GM19455 (cell line): ENCODE data around the gene ALOX5.
"Not testable (repeated sequence)": the region's sequence is repeated elsewhere in the genome, so short reads cannot be mapped to it uniquely, and the experiment has no call there.

Experiments
- ATAC-seq: cut with Tn5 transposase; IDR thresholded peaks from one replicate; pipeline ENCODE4 v1.9.1; 2021; ENCODE audit not compliant: unreplicated experiment

The ALOX5 gene

DNA sequence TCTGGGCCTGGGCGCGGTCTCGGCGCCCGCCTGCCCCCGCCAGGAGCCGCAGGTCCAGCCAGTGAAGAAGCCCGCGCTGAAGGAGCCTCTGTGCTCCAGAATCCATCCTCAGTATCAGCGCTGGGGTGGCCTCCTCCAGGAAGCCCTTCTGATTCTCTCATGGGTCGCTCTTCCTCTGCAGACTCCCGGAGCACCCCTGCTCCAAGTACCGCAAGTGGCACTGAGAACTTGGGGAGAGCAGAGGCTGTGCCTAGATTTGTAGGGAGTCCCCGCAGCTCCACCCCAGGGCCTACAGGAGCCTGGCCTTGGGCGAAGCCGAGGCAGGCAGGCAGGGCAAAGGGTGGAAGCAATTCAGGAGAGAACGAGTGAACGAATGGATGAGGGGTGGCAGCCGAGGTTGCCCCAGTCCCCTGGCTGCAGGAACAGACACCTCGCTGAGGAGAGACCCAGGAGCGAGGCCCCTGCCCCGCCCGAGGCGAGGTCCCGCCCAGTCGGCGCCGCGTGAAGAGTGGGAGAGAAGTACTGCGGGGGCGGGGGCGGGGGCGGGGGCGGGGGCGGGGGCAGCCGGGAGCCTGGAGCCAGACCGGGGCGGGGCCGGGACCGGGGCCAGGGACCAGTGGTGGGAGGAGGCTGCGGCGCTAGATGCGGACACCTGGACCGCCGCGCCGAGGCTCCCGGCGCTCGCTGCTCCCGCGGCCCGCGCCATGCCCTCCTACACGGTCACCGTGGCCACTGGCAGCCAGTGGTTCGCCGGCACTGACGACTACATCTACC, at the start of gene ALOX5:
Gene ALOX5, plus strand, starts transcription at position 641 of the 774 bp plus-strand sequence. Its CDS starts 64 bp downstream, at position 705.
- ATAC-seq = peak; percentile 47

DNA sequence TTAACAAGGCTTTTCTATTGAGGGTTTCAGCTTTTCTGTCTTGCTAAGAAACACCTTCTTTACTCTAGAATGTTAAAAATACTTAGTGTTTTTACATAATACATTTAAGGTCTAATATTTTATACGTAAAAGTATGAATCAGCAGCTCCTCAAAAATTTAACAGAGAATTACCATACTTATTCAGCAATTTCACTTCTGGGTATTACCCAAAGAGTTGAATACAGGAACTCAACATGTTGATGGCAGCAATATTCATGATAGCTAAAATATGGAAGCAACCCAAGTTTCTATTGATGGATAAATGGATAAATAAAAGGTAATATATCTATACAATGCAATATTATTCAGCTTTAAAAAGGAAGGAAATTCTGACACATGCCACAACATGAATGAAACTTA, 48.9 kb upstream of the ALOX5 start:
- no peak for ATAC-seq

DNA sequence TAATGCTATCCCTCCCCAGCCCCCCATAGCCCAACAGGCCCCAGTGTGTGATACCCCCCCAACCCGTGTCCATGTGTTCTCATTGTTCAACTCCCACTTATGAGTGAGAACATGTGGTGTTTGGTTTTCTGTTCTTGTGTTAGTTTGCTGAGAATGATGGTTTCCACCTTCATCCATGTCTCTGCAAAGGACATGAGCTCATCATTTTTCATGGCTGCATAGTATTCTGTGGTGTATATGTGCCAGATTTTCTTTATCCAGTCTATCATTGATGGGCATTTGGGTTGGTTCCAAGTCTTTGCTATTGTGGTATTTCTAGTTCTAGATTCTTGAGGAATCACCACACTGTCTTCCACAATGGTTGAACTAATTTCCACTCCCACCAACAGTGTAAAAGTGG, 47.2 kb upstream of the ALOX5 start:
- ATAC-seq = not testable (repeated sequence)

DNA sequence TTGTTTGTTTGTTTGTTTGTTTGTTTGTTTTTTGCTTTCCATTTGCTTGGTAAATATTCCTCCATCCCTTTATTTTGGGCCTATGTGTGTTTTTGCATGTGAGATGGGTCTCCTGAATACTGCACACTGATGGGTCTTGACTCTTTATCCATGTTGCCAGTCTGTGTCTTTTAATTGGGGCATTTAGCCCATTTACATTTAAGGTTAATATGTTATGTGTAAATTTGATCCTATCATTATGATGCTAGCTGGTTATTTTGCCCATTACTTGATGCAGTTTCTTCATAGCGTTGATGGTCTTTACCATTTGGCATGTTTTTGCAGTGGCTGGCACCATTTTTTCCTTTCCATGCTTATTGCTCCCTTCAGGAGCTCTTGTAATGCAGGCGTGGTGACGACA, 42.2 kb upstream of the ALOX5 start:
- ATAC-seq = not testable (repeated sequence)

DNA sequence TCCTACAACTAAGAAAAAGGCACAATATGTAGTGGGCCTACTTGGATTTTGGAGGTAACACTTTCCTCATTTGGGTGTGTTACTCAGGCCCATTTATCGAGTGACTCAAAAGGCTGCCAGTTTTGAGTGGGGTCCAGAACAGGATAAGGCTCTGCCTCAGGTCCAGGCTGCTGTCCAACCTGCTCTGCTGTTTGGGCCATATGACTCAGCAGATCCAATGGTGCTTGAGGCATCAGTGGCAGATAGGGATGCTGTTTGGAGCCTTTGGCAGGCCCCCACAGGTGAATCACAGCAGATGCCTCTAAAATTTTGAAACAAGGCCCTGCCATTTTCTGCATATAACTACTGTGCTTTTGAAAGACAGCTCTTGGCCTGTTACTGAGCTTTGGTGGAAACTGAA, 34.1 kb upstream of the ALOX5 start:
- ATAC-seq = no peak

DNA sequence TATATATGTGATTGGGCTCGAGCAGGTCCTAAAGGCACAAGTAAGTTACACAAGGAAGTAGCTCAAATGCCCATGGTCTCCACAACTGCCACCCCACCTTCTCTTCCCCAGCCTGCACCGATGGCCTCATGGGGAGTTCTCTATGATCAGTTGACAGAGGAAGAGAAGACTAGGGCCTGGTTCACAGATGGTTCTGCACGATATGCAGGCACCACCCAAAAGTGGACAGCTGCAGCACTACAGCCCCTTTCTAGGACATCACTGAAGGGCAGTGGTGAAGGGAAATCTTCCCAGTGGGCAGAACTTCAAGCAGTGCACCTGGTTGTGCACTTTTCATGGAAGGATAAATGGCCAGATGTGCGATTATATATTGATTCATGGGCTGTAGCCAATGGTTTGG, 33.6 kb upstream of the ALOX5 start:
- ATAC-seq = not testable (repeated sequence)

DNA sequence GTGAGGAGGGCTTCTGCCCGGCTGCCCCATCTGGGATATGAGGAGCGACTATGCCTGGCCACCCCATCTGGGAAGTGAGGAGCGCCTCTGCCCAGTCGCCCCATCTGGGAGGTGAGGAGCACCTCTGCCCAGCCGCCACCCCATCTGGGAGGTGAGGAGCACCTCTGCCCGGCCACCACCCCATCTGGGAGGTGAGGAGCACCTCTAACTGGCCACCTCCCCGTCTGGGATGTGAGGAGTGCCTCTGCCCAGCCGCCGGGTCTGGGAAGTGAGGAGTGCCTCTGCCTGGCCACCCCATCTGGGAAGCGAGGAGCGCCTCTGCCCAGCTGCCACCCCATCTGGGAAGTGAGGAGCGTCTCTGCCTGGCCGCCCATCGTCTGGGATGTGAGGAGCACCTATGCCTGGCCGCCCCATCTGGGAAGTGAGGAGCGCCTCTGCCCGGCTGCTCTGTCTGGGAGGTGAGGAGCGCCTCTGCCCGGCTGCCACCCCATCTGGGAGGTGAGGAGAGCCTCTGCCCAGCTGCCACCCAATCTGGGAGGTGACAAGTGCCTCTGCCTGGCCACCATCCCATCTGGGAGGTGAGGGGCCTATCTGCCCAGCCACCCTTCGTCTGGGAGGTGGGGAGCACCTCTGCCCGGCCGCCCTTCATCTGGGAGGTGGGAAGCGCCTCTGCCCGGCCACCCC, 27.2 kb upstream of the ALOX5 start:
- not testable (repeated sequence) for ATAC-seq

DNA sequence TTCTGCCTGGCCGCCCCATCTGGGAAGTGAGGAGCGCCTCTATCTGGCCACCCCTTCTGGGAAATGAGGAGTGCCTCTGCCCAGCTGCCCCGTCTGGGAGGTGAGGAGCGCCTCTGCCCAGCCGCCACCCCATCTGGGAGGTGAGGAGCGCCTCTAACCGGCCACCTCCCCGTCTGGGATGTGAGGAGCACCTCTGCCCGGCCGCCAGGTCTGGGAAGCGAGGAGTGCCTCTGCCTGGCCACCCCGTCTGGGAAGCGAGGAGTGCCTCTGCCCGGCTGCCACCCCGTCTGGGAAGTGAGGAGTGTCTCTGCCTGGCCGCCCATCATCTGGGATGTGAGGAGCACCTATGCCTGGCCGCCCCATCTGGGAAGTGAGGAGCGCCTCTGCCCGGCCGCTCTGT, 26.6 kb upstream of the ALOX5 start:
- ATAC-seq = not testable (repeated sequence)

DNA sequence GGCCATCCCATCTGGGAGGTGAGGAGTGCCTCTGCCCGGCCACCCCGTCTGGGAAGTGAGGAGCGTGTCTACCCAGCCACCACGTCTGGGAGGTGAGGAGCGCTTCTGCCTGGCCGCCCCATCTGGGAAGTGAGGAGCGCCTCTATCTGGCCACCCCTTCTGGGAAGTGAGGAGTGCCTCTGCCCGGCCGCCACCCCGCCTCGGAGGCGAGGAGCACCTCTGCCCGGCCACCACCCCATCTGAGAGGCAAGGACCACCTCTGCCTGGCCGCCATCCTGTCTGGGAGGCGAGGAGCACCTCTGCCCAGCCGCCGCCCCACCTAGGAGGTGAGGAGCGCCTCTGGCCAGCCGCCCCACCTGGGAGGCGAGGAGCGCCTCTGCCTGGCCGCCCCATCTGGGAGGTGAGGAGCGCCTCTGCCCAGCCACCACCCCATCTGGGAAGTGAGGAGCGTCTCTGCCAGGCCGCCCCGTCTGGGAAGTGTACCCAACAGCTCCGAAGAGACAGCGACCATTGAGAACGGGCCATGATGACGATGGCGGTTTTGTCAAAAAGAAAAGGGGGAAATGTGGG, 25.7 kb upstream of the ALOX5 start:
- not testable (repeated sequence) for ATAC-seq

DNA sequence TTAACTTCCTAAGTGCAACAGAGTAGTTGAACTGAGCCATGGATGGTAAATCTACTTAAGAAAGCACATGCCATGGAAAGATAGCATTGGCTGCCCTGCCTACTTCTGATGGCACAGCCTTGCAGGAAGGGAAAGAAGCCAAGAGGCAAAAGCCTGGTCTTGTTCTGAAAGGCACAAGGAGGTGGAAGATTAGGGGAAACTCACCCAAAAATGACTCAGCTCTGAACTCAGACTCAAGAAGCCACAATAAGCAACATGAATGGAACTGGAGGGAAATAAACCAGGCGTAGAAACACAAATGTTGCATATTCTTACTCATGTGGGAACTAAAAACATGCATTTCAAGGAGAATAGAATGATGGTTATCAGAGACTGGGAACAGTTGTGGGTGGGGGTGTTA, 20.8 kb upstream of the ALOX5 start:
- peak; percentile 52 for ATAC-seq

DNA sequence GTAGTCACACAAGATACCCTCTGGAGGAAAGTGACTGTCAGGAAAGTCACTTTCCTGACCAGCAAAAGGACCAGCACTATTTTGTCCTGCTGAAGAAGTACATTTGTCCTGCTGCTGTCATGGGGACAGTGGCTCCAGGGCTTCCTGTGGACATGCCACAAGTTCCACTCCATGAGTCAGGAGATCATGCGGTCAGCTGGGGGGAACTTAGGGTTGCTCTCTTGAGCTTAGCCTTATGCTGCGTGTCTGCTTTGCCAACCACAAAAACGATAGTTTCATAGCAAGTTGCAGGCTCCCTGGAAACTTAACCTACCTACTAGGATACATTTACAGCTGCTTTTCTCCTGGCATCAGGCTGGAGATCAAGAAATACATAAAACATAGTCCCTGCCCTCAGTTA, 19.8 kb upstream of the ALOX5 start:
- ATAC-seq = no peak

DNA sequence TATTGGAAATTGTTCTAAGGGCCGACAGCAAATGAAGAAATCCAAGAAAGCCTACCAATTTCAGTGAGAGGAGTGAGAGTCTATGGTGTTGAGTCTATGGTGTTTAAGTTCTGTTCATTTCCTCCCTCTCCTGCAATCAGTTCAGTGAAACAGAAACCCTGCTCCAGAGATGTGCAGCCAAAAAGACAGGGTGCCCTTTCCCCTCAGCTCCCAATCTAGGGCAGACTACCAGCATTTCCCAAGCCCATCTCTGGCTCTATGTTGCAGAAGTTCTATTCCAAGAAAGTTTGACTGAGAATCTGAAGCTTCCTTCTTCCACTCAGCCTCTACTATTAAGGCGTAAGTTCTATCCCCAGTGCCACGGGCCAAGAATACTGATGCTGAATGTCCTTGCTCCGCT, 18.5 kb upstream of the ALOX5 start:
- no peak for ATAC-seq

DNA sequence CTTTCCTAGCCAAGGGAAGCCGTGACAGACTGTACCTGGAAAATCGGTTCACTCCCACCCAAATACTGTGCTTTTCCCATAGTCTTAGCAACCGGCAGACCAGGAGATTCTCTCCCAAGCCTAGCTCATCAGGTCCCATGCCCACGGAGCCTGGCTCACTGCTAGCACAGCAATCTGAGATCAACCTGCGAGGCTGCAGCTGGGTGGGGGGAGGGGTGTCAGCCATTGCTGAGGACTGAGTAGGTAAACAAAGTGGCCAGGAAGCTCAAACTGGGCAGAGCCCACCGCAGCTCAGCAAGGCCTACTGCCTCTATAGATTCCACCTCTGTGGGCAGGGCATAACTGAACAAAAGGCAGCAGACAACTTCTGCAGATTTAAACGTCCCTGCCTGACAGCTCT, 15.1 kb upstream of the ALOX5 start:
- not testable (repeated sequence) for ATAC-seq

DNA sequence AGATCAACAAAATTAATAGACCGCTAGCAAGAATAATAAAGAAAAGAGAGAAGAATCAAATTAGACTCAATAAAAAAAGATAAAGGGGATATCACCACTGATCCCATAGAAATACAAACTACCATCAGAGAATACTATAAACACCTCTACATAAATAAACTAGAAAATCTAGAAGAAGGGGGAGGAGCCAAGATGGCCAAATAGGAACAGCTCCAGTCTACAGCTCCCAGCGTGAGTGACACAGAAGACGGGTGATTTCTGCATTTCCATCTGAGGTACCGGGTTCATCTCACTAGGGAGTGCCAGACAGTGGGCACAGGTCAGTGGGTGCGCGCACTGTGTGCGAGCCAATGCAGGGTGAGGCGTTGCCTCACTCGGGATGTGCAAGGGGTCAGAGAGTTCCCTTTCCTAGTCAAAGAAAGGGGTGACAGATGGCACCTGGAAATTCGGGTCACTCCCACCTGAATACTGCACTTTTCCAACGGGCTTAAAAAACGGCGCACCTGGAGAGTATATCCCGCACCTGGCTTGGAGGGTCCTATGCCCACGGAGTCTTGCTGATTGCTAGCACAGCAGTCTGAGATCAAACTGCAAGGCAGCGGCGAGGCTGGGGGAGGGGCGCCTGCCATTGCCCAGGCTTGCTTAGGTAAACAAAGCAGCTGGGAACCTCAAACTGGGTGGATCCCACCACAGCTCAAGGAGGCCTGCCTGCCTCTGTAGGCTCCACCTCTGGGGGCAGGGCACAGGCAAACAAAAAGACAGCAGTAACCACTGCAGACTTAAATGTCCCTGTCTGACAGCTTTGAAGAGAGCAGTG, 11.8 kb upstream of the ALOX5 start:
- not testable (repeated sequence) for ATAC-seq

DNA sequence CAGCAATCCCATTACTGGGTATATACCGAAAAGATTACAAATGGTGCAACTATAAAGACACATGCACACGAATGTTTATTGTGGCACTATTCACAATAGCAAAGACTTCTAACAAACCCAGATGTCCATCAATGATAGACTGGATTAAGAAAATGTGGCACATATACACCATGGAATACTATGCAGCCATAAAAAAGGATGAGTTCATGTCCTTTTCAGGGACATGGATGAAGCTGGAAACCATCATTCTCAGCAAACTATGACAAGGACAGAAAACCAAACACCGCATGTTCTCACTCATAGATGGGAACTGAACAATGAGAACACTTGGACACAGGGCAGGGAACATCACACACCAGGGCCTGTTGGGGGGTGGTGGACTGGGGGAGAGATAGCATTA, 6.4 kb upstream of the ALOX5 start:
- not testable (repeated sequence) for ATAC-seq

DNA sequence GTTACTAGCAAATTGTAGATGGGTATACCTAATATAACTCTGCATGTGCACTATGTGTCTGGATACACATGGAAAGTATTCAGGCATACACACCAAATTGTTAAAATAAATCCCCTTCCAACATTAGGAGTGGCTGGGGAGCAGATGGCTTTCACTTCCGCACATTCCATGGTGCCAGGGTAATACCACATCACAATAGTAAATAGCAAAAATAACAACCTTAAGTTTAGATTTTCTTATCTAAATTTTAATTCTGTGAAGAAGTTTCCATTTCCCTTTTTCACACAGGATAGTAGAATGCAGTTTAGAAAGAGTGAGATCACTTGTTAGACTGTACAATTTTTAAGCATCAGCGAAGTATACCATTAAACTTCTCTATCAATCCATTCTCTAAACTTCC, 5.8 kb upstream of the ALOX5 start:
- no peak for ATAC-seq

DNA sequence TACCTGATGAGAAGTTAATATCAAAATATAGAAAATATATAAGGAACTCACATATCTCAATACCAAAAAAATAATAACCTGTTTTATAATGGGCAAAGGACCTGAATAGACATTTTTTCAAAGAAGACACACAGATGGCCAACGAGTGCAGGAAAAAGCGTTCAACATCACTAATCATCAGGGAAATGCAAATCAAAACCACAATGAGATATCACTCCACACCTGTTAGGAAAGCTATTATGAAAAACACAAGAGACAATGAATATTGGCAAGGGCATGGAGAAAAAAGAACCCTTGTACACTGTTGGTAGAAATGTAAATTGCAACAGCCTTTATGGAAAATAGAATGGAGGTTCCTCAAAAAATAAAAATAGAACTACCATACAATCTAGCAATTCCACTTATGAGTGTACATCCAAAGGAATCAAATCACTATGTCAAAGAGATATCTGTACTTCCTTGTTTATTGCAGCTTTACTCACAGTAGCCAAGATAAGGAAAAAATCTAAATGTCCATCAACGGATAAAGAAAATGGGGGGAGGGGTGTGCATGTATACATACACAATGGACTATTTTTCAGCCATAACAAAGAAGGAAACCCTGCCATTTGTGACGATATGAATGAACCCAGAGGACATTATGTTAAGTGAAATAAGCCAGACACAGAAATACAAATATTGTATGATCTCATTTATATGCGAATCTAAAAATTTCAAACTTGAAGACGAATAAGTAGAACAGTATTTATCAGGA, 3.6 kb upstream of the ALOX5 start:
- ATAC-seq = no peak

DNA sequence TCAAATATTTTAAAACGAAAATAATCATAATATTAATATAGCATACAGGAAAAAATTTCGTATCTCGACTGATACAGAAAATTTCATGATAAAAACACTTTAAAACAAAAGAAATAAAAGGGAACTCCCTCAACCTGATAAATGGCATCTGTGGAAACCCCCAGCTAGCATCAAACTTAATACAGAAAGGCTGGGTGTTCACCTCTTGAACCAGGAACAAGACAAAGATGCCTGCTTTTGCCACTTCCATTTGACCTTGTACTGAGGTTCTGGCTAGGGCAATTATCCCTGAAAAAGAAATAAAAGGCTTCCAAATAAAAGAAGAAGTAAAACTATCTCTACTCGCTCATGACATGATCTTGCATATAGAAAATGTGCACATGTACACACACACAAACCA, 2.5 kb upstream of the ALOX5 start:
- ATAC-seq = no peak

DNA sequence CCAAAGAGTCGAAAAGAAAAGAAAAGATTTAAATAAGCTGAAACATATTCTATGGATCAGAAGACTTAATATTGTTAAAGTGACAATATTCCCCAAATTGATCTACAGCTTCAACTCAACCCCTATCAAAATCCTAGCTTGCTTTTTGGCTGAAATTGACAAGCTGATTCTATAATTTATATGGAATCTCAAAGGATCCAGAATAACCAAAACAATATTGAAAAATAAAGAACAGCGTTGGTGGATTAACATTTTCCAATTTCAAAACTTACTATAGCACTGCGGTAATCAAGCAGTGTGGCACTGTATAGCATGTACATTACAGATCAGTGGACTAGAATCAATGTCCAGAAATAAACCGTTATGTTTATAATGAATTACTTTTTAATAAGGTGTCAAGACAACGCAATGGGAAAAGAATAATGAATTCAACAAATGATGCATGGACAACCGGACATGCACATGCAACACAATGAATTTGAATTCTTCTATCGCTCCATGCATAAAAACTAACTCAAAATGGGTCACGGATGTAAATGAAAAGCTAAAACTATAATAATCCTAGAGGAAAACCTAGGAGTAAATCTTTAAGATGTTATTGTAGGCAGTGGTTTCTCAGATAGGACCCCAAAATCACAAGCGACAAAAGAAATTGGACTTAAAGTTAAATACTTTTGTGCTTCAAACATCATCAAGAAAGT, 1.6 kb upstream of the ALOX5 start:
- ATAC-seq = no peak

DNA sequence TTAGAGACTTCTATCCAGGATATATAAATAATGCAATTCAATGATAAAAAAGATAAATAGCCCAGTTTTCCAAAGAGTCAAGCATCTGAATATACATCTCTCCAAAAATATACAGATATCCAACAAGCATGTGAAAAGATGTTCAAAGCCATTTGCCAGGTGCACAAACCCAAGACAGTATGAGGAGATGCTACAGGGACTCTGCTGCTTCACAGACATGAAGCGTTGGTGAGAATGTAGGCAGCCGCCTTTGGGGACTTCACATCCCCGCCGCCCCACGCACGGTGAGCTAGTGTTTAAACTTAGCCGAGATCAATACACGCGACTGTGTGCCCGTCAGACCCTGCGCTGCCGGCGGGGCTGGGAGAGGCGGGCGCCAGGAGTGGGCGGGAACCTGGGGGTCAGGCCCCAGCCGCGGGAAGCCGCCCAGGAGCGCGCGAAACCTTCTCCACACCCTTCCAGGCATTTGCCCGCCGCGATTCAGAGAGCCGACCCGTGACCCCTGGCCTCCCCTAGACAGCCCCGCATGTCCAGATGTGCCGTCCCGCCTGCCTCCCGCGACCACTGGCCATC, 927 bp upstream of the ALOX5 start:
- peak; percentile 49 for ATAC-seq
